Tibial nerve (tissue), 3 donors: ENCODE measurements around the gene ISCA2.

Source experiments
- CTCF ChIP-seq, 5 experiments: fragments of 200-600 bp in 3 of 5; fragments of 450-650 bp in 2 of 5; sonication (generic) in 3 of 5; IDR thresholded peaks; one replicate each; pipeline ENCODE4 v1.5.1; 2016 to 2019; ENCODE audit warnings: antibody characterized with exemption in 5 of 5, mild to moderate bottlenecking in 3 of 5, moderate library complexity in 2 of 5
- POLR2A ChIP-seq, 2 donors: fragments of 450-650 bp; IDR thresholded peaks; one replicate each; pipeline ENCODE4 v1.6.1; 2017; ENCODE audit warnings: antibody characterized with exemption in 2 of 2, mild to moderate bottlenecking in 2 of 2, moderate library complexity in 2 of 2

- TF ChIP-seq CTCF (IDR thresholded peaks at IDR 0.05) (no peak), POLR2A (IDR thresholded peaks at IDR 0.05) (no peak)
Measured at GRCh38 chr14:74526854-74527585, 33.5 kb downstream of the ISCA2 start.
